Colonic mucosa (tissue), 4 donors: ENCODE results near the gene FAM163A. TPM values are rescaled to one million over a fixed set of nuclear protein-coding genes. Genes with fewer than 3 reads are reported as not detected.

Source experiments
- DNase-seq: peaks from one replicate; pipeline ENCODE4 v3.0.0-alpha.2; 2020
- H3K27ac ChIP-seq: fragments of 200-600 bp; one replicate; pipeline ENCODE4 v1.8.0; 2021
- H3K27me3 ChIP-seq: fragments of 200-600 bp; one replicate; pipeline ENCODE4 v1.8.0; 2021
- H3K36me3 ChIP-seq: fragments of 200-600 bp; one replicate; pipeline ENCODE4 v1.8.0; 2021
- H3K4me1 ChIP-seq: fragments of 200-600 bp; one replicate; pipeline ENCODE4 v1.8.0; 2021; ENCODE audit warnings: mild to moderate bottlenecking
- H3K4me3 ChIP-seq: fragments of 200-600 bp; one replicate; pipeline ENCODE4 v1.8.0; 2021
- H3K9ac ChIP-seq, 2 donors: one replicate each; pipeline ENCODE4 v1.7.0; 2013; ENCODE audit warnings: control low read depth in 2 of 2, low read depth in 2 of 2, low read length in 2 of 2
- H3K9me3 ChIP-seq: fragments of 200-600 bp; one replicate; pipeline ENCODE4 v1.8.0; 2021
- CTCF ChIP-seq: fragments of 200-600 bp; IDR thresholded peaks from one replicate; pipeline ENCODE4 v1.8.0; 2022; ENCODE audit warnings: antibody characterized with exemption, mild to moderate bottlenecking
- intact Hi-C: fragments of 100-400 bp; cut with DNase I; formaldehyde crosslinking; loops from one replicate; pipeline ENCODE4 v1.14.1; 2022
- total RNA-seq, 2 donors: library from RNA; stranded (reverse); fragmentation: NEBNext Ultra II Directional in 1 of 2; extraction: Animal tissue kit (Norgen Biotek cat#: 25700) in 1 of 2; gene quantifications; one replicate each; pipeline ENCODE4 v1.2.1, GENCODE V29; 2021
- donor health status: healthy.
- donor health status: DM: no; HTN: no; CAD: no.
- donor health status: DM: no; HTN: no; CAD: no.

FAM163A gene
- total RNA-seq, 2 donors from 2014 or later = 0.10 to 0.56 TPM

- no peaks in the 10 kb centered on the region for H3K4me1 ChIP-seq
- no peak overlapping the region for H3K27ac ChIP-seq
- no peak for DNase-seq
- no peak overlapping the region for H3K4me3 ChIP-seq
- no peak overlapping the region for H3K9ac ChIP-seq
- intact Hi-C loops = no loop called here
- no peak for TF ChIP-seq CTCF
- H3K9me3 ChIP-seq = no peaks in the 10 kb centered on the region
- H3K27me3 ChIP-seq = no peaks in the 10 kb centered on the region
- no peaks in the 10 kb centered on the region for H3K36me3 ChIP-seq
These were observed 18.2 kb downstream of the FAM163A start for GRCh38 chr1:179761296-179761695.

GRCh38 chr1:179761846-179762640, 19.0 kb downstream of the FAM163A start:
- DNase-seq = no peak
- H3K4me1 ChIP-seq = no peaks in the 10 kb centered on the region
- H3K27me3 ChIP-seq = no peaks in the 10 kb centered on the region
- H3K4me3 ChIP-seq = no peak overlapping the region
- intact Hi-C loops = no loop called here
- no peaks in the 10 kb centered on the region for H3K36me3 ChIP-seq
- no peak overlapping the region for H3K9ac ChIP-seq
- no peaks in the 10 kb centered on the region for H3K9me3 ChIP-seq
- no peak overlapping the region for H3K27ac ChIP-seq
- TF ChIP-seq CTCF = no peak

- H3K27ac ChIP-seq = no peak overlapping the region
- TF ChIP-seq CTCF = no peak
- no peak for DNase-seq
- H3K4me1 ChIP-seq = no peaks in the 10 kb centered on the region
- H3K9ac ChIP-seq = no peak overlapping the region
- H3K36me3 ChIP-seq = no peaks in the 10 kb centered on the region
- no peaks in the 10 kb centered on the region for H3K27me3 ChIP-seq
- no peaks in the 10 kb centered on the region for H3K9me3 ChIP-seq
- no peak overlapping the region for H3K4me3 ChIP-seq
- intact Hi-C loops = no loop called here
These were observed 24.1 kb downstream of the FAM163A start for GRCh38 chr1:179767177-179767581.

- Histone ChIP-seq H3K9me3 (no peaks in the 10 kb centered on the region), H3K9ac (no peak overlapping the region), H3K36me3 (no peaks in the 10 kb centered on the region), H3K27me3 (no peaks in the 10 kb centered on the region), H3K27ac (no peak overlapping the region), H3K4me3 (no peak overlapping the region), H3K4me1 (no peaks in the 10 kb centered on the region)
- no peak for TF ChIP-seq CTCF
- no peak for DNase-seq
- intact Hi-C loops = no loop called here
These were observed 24.9 kb downstream of the FAM163A start for GRCh38 chr1:179767996-179768395.

GRCh38 chr1:179770887-179771502, 27.9 kb downstream of the FAM163A start:
- intact Hi-C loops = no loop called here
- H3K36me3 ChIP-seq = no peaks in the 10 kb centered on the region
- H3K9me3 ChIP-seq = no peaks in the 10 kb centered on the region
- DNase-seq = no peak
- no peaks in the 10 kb centered on the region for H3K27me3 ChIP-seq
- H3K9ac ChIP-seq = no peak overlapping the region
- no peak overlapping the region for H3K27ac ChIP-seq
- H3K4me1 ChIP-seq = no peaks in the 10 kb centered on the region
- no peak overlapping the region for H3K4me3 ChIP-seq
- TF ChIP-seq CTCF = no peak
